ENCODE results near the gene CEP63.

DNA sequence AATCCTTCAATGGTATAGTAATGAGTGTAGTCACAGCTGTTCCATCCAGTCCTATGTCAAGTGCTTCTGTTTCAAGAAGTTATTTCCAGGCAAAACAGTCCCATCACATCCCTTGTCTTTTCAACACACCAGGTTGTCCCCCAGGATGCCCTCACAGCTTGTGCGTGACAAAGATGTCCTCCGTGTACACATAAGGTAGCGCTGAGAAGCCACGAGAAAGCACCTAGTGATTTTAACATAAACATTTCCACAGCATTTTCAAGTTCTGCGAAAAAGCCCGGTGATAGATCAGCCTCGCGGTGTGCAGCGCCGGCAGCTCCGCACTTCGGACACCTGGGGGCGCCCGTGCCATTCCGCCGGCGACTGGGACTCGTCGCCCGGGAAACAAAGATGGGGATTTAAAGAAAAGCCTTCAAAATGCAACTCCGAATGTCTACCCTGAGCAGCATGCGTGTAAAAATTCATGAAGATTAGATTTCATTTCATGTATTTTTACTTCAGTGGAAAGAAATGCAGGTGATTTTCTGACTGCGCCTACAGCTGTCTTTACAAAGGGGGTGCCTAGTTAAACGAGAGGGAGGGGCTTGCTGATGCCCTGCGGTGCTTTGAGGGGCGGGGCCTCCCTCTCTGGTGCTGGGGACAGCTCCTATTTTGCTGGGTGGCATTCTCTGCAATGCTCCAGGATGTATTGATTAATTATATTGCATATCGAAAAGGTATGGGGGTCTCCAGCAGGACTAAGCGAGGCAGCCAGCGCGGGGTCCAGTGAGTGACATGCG lies 115.0 kb downstream of the CEP63 start:
- TF ChIP-seq, protein P1, sequence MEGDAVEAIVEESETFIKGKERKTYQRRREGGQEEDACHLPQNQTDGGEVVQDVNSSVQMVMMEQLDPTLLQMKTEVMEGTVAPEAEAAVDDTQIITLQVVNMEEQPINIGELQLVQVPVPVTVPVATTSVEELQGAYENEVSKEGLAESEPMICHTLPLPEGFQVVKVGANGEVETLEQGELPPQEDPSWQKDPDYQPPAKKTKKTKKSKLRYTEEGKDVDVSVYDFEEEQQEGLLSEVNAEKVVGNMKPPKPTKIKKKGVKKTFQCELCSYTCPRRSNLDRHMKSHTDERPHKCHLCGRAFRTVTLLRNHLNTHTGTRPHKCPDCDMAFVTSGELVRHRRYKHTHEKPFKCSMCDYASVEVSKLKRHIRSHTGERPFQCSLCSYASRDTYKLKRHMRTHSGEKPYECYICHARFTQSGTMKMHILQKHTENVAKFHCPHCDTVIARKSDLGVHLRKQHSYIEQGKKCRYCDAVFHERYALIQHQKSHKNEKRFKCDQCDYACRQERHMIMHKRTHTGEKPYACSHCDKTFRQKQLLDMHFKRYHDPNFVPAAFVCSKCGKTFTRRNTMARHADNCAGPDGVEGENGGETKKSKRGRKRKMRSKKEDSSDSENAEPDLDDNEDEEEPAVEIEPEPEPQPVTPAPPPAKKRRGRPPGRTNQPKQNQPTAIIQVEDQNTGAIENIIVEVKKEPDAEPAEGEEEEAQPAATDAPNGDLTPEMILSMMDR (IDR thresholded peaks at IDR 0.05 in 4 of 5, conservative IDR thresholded peaks at IDR 0.05 in 1 of 5), result peak; percentile 82 to 99 (median 87)
- no peak for TF ChIP-seq POLR2A (IDR thresholded peaks at IDR 0.05)
